ES-I3 (cell line): ENCODE results near the gene CD74.

Experiments used
- H3K36me3 ChIP-seq: 2 replicates; pipeline ENCODE4 v1.6.1; 2013; ENCODE audit warnings: mild to moderate bottlenecking, low read length, control low read depth, moderate library complexity; ENCODE audit not compliant: insufficient read depth
- H3K4me1 ChIP-seq: 2 replicates; pipeline ENCODE4 v1.6.1; 2013; ENCODE audit warnings: mild to moderate bottlenecking, control low read depth, low read length; ENCODE audit not compliant: insufficient read depth
- H3K9ac ChIP-seq: 2 replicates; pipeline ENCODE4 v1.6.1; 2013; ENCODE audit warnings: low read depth, mild to moderate bottlenecking, low read length, moderate library complexity
- H3K9me3 ChIP-seq: 2 replicates; pipeline ENCODE4 v1.6.1; 2013; ENCODE audit warnings: mild to moderate bottlenecking, low read length, moderate library complexity; ENCODE audit not compliant: control insufficient read depth, insufficient read depth

Gene CD74

GRCh38 chr5:150408231-150408943 is 4.3 kb downstream of the CD74 start:
- Histone ChIP-seq H3K4me1 (peaks cover 23% of the 10 kb centered on the region), H3K9me3 (no peaks in the 10 kb centered on the region), H3K36me3 (0 out of 2 replicates have a peak, but pooled peaks cover 3% of the 10 kb centered on the region), H3K9ac (no peak overlapping the region)

DNA sequence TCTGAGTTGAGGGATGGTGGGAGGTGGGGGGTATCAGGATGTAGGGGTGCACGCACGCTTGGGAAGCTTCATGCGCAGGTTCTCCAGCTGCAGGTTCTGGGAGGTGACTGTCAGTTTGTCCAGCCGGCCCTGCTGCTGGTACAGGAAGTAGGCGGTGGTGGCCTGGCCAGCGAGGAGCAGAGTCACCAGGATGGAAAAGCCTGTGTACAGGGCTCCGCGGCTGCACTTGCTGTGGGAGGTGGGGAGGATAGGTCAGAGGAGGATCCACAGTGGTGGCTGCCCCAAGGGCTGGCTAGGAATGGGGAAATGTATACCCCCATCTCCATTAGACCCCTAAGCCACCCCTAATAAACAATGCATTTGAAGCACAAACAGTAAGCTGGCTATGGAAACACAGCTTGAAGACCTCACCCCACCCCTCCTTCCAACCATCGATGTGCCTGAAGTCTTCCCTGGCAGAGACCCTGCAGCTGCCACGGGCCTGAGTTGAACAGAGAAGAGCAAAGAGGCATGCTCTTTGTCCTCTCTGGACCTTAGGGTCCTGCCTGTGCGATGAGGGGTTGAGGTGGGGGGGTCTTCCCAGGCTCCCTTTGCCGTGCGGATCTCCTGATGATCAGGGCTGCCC is 5.5 kb downstream of the CD74 start:
- Histone ChIP-seq H3K36me3 (0 out of 2 replicates have a peak, but pooled peaks cover 3% of the 10 kb centered on the region), H3K9ac (no peak overlapping the region)

DNA sequence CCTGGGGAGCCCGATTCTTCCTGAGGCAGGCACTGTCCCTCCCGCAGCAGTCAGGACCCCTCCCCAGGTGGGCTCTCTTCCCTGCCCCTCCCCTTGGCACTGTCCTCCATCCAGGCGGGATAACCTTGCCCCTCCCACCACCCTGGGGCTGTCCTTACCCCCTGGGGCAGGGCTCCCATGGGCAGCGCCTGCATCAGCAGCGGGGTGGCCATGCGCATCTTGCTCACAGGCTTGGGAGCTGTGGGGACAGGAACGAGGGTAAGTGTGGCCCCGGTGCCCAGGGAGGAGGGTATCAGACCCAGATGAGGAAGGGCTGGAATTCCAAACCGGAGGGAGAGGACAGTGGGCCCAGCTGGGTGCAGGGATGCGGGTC is 6.0 kb downstream of the CD74 start:
- H3K9me3 ChIP-seq, result no peaks in the 10 kb centered on the region
- H3K9ac ChIP-seq, result no peak overlapping the region
- 0 out of 2 replicates have a peak, but pooled peaks cover 3% of the 10 kb centered on the region for H3K36me3 ChIP-seq
- H3K4me1 ChIP-seq, result peaks cover 17% of the 10 kb centered on the region

More for the DNA sequence above, 5.5 kb downstream of the CD74 start:
- Histone ChIP-seq H3K9me3 (no peaks in the 10 kb centered on the region), H3K4me1 (peaks cover 17% of the 10 kb centered on the region)

- Histone ChIP-seq H3K9ac (no peak overlapping the region), H3K9me3 (no peaks in the 10 kb centered on the region), H3K36me3 (0 out of 2 replicates have a peak, but pooled peaks cover 3% of the 10 kb centered on the region), H3K4me1 (peaks cover 17% of the 10 kb centered on the region)
Observed at GRCh38 chr5:150406103-150406722, 6.5 kb downstream of the CD74 start.

DNA sequence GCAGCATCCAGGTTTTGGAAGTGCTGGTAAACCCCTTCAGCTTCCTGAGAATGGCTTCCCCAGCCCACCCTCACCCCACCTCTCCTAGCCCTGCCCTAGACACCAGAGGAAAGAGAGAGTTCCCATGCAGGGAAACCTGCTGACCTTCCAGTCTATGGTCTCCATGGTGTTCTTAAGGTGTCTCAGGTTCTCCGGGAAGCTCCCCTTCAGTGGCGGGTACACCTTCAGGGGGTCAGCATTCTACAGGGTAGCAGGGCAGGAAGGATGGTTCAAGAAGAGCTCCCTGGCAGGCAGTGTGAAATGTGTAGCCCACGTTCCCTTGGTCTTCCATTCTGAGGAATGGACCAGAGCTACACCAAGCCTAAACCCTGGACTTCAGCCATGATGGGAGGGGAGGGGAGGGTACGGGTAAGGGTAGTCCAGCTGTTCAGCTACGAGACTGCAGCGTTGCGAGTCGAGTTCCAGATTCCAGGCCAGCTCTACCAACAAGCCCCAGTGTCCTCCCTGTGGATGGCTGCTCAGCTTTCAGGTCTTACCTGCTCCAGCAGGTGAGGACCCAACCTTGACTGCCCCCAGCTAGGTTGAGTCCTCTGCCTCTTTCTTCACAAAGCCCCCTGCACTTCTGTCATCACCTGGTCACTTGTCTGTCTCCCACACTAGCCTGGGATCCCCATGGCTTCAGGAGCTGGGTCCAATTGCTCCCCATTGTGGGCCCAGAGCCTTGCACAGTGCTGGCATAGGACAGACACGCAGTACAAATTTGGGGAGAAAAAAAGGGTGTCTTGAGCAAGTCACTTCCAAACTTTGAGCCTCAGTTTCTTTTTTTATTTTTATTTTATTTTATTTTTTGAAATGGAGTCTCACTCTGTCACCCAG is 7.5 kb downstream of the CD74 start:
- peaks cover 10% of the 10 kb centered on the region for H3K4me1 ChIP-seq
- H3K36me3 ChIP-seq, result peaks cover 6% of the 10 kb centered on the region; the same call in 1 of the 2 replicates
- H3K9me3 ChIP-seq, result no peaks in the 10 kb centered on the region
- H3K9ac ChIP-seq, result no peak overlapping the region

DNA sequence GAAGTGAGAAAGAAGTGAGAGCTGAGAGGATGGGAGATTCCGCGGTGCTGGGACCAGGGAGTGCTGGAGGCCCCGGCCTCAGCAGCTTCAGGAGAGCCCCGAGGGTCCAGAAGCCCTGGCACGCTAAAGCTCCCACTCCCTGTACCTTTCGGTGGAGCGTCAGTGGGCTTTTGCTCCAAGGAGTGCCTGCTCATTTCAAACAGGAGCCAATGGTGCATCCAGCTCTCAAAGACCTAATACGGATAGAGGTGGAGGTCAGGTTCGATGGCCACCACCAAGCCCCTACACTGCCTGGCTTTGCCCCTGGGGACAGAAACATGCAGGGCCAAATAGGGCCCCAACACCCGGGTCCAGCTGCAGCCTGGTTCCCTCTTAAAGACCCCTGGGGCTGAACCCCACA is 8.2 kb downstream of the CD74 start:
- Histone ChIP-seq H3K36me3 (peaks cover 10% of the 10 kb centered on the region), H3K9ac (no peak overlapping the region), H3K9me3 (no peaks in the 10 kb centered on the region), H3K4me1 (peaks cover 7% of the 10 kb centered on the region)

GRCh38 chr5:150404121-150404520 is 8.6 kb downstream of the CD74 start:
- H3K9me3 ChIP-seq, result no peaks in the 10 kb centered on the region
- H3K36me3 ChIP-seq, result peaks cover 12% of the 10 kb centered on the region
- H3K9ac ChIP-seq, result no peak overlapping the region
- peaks cover 7% of the 10 kb centered on the region for H3K4me1 ChIP-seq

DNA sequence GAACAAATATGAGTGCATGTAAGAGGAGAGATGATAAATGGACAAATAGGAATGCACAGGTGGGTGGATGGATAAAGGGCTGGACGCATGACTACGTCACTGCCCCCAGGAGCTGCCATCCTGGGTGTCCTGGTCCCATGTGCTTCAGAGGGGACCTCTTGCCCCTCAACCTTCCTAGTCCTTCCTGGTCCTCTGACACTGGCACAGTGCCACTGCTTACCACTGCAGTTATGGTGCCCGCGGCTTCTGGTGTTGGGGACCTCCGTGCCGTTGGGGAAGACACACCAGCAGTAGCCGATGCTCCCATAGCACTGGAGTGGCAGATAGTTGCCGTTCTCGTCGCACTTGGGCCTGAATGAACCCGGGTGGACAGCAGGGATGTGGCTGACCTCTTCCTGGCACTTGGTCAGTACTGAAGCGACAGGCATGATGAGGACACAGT is 9.8 kb downstream of the CD74 start:
- no peak overlapping the region for H3K9ac ChIP-seq
- H3K9me3 ChIP-seq, result no peaks in the 10 kb centered on the region
- H3K4me1 ChIP-seq, result no peaks in the 10 kb centered on the region
- peaks cover 24% of the 10 kb centered on the region for H3K36me3 ChIP-seq

DNA sequence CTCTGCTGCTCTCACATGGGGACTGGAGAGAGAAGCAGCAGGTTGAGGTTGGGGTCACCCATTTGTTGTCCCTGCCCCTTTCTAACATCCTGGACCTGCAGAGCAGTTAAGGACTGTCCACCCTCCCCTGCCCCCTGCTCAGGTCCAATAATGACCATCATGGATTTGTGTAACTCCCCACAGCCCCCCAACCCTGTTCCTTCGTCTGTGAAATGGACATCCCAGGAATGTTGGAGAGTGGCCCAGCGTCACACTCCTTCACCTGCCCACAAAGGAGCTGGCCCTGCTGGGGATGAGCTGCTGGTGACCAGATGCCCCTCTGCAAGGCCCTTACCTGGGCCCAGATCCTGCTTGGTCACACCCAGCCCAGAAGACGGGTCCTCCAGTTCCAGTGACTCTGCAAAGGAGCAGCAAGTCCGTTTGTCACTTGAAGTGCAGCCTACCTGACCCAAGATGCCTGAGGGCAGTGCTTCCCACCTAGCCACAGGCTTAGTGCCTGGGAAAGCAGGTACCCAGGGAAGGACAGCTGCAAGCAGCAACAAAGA is 10.4 kb downstream of the CD74 start:
- peaks cover 29% of the 10 kb centered on the region for H3K36me3 ChIP-seq
- H3K9me3 ChIP-seq, result no peaks in the 10 kb centered on the region
- no peaks in the 10 kb centered on the region for H3K4me1 ChIP-seq
- no peak overlapping the region for H3K9ac ChIP-seq

DNA sequence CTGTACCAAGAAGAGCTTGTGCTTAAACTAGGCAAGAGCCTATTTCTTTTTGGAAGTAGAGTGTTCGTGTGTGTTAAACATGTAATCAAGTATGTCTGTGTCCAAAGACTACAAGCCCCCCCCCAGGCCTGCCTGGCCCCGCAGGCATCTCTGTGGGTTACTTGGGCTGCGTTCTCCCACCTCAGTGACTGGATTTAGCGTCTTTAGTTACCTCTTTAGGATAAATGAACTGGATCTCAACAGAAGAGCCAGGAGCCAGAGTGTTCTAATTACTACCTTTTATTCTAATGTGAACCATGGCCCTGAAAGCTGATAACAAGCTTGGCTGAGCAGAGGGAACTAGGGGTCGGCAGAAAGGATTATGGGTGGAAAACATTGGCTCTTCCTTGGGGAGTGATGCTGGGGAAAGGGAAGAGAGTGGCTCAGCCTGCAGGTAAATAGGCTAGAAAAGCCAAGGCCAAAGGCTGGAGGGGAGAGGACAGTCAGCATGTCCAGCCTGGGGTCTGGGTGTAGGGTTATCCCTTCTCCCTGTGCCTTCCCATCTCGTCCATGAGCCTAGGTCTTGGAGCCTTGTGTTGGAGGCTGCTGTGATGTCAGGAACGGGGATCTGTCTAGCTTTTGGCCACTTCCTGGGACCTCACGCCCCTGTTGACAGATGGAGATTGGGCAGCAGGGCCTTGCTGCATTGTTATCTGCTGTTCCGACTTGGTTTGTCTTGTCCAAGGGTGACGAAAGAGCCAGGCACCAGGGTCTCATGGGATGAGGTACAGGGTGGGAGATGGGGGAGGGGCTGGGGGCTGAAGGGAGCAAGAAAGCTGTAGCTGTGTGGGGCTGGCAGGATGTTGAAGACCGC is 11.1 kb downstream of the CD74 start:
- no peaks in the 10 kb centered on the region for H3K4me1 ChIP-seq
- peaks cover 33% of the 10 kb centered on the region for H3K36me3 ChIP-seq
- H3K9me3 ChIP-seq, result no peaks in the 10 kb centered on the region
- H3K9ac ChIP-seq, result no peak overlapping the region

DNA sequence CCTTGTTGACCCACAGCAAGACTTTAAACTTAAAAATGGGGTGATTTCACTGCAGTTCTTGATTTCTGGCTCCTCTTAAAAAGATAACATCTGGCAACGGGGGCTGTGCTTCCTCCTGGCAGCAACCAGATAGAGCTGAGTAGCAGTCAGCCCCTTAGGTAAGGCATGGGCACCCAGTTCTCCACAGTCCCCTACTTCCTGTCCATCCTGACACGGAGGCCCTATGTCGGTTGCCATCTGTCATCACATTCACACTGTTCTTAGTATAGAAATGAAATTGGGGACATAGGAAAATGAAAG is 11.7 kb downstream of the CD74 start:
- H3K9me3 ChIP-seq, result no peaks in the 10 kb centered on the region
- H3K9ac ChIP-seq, result no peak overlapping the region
- no peaks in the 10 kb centered on the region for H3K4me1 ChIP-seq
- H3K36me3 ChIP-seq, result peaks cover 37% of the 10 kb centered on the region

GRCh38 chr5:150400316-150401075 is 12.2 kb downstream of the CD74 start:
- Histone ChIP-seq H3K9ac (no peak overlapping the region), H3K36me3 (peaks cover 42% of the 10 kb centered on the region), H3K4me1 (no peaks in the 10 kb centered on the region), H3K9me3 (no peaks in the 10 kb centered on the region)
